GM21381 (cell line): Measurements from ENCODE around the gene ZNF789.
"Not testable (repeated sequence)": the region's sequence is repeated elsewhere in the genome, so short reads cannot be mapped to it uniquely, and the experiment has no call there.

Experiments used
- ATAC-seq: cut with Tn5 transposase; IDR thresholded peaks from one replicate; pipeline ENCODE4 v1.9.1; 2021; ENCODE audit warnings: mild to moderate bottlenecking, moderate library complexity; ENCODE audit not compliant: unreplicated experiment

Gene ZNF789

DNA sequence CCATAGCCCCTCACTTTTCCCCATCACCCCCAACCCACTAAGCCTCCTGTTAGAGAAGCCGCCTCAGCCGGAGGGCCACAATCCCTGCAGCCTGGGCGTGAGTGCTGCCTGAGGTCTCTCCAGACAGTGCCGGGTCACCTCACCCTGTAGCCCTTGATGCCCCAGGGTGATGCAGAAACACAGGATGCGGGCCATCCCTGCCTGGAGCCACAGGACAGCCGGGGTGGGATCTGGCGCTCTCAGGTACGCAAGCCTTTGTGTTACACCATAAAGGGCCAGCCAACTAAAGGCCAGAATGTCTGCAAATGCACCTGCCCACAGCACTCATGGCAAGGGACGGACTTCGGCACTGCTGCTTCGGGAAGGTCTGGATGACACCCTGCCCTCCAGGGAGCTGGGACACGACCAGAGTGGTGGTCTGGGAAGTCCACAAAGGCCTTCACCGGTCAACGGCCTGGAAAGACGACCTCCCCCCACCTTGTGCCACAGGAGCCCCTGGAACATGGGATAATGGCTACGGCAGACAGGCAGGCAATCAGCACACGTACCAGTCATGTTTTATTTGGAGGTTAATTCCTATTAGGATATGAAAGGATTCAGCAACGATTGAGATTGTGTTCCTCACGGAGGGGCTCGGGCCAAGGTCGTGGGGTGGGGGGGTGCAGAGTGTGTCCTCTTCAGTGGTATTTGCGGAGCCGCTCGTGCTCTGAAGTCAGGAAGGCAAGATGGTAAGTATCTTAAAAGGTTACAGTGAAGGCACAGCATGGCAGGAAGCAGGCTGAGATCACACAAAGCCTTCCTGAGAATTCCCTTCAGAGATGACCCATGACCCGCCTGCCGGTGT is 14.8 kb upstream of the ZNF789 start:
- no peak for ATAC-seq

DNA sequence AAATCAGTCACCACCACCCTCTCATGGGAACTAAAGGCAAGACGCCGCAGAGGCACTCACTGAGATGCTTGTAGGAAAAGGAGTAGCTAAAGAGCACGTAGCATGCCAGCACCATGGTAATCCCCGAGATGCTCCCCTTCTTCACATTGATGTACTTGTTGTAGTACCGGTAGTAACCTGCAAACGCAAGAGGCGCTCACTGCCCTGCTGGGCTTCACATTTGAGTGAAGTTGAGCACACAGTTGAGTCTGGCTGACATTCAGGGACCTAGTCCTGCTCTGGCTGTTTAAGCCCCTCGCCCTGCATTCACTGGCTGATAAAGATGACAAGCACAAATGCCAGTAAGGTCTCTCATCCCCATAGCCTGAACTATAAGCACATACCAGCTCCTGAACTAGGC is 13.6 kb upstream of the ZNF789 start:
- ATAC-seq: no peak

DNA sequence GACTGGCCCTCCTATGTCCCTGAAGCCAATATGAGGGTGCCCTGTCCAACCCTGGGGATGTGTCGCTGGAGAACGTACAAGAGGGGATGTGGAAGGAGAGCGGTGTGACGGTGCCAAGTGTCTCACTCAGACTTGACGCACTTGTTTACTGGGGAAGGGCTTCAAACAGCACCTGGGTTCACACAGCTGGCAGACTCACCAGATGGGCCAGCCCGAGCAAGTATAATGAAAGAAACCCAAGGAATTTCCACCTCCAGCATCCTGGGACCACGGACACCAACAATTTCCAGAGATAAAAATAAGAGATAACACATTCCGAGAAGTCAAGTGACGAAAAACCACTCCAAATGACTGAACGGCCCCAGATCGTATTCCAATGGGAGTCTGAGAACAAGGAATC is 12.0 kb upstream of the ZNF789 start:
- no peak for ATAC-seq

DNA sequence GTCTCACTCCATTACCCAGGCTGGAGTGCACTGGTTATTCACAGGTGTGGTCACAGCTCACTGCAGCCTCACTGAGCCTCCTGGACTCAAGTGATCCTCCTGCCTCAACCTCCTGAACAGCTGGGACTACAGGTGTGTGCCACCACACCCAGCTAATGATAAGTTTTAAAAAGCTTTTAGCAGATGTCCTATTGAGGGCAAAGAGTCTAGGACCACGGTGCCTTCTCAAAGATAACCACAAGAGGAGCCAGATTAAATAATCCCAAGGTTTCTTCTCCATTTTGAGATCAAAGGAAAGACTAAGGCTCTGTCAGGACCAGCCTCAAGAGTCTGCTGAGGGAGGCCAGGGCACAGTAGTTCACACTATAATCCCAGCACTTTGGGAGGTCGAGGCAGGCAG is 11.5 kb upstream of the ZNF789 start:
- no peak for ATAC-seq

DNA sequence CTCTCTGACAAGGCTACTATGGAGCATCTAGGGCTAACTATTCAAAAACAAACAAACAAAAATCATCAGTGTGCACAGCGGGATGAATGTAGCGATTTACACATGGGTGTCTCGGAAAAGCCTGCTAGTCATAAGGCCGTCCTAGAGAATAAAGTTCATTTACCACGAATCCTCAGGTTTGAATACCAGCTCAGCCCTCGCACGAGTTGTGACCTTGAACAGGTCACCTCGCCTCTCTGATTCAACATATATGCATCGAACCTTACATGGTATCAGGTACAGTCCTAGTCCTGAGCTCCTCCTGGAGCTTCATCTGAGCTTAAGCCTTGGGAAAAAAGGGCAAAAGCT is 7.3 kb upstream of the ZNF789 start:
- no peak for ATAC-seq

DNA sequence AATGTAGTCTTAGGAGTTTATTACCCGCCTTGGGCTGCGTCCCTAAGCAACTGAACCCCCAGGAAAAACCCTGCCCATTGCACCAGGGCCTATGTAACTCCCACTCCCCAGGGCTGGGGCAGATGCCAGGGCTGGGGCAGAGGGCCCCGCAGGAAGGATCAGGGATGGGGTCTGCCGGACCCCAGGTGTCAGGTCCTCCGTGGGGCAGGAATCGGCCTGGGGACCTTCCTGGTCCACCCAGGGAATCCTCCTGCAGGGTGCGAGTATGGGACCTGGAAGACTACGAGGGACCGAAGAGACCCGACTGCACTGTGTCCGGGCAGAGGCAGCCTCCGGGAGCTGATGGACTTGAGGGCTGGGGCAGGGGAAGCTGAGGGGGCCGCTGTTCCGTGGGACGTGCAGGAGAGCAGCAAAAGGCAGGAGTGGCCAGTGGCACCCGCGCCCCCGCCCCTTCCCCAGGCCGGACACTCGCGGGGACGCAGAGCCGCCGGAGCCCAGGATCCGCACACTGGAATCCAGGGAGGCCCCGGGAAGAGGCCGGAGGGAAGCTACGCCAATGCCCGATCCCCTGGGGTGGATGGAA is 4.3 kb upstream of the ZNF789 start:
- no peak for ATAC-seq

DNA sequence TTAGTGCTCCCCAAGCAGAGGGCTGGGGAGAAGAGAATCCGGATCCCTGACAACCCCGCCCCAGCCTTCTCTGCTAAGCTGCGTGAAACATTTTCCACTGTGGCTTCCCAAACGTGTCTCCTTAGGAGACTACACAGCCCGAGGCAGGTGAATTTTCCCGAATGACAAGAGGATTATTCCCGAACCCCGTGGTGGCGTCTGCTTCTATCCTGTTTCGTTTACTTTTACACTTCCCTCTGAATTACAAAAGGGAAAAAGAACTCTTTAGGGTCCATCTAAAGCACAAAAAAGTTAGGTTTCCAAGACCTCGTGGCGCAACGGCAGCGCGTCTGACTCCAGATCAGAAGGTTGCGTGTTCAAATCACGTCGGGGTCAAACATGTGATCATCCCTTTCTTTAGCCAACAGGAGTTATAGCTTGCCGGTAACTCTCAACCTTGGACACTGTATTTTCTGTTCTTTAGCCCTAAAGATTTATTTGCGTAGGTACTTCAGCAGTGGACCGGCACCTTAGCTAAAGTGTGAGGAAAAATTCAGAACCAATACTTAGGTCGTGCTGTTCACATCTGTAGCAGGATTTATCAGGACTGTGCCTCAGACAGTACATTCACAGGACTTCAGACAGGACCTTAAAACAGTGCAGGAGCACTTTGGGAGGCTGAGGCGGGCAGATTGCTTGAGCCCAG is 3.2 kb upstream of the ZNF789 start:
- ATAC-seq: no peak

DNA sequence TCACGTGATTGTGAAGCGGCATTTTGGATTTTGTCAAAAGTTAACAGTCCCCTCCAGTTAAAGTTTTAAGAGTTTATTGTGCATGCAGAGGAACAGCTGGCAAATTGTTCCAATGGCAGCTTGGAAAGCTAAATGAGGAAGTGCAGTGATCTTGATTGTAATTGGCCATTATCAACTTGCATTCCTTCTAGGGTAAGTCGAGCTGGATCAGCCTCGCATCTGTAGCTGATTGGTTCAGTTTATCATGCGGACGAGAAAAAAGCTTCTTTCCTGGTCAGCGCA is 566 bp downstream of the ZNF789 start:
- ATAC-seq: peak; percentile 4

DNA sequence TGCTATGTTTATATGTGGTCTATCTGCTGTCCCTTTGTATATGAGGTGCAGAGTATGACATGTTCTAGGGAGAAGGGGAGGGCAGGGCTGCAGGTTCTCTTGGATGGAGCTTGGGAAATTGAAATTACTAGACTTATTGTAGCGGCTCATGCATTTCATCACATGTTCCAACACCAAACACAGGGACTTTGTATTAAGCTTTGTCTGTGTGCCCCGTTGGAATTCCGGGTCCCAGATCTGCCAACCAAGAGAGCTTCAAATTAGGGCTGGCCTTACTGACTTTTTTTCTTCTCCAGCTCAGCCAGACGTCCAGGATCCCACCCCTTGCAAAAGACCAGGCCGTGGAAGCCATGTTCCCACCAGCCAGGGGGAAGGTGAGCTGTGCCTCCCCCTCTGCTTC is 3.4 kb downstream of the ZNF789 start:
- no peak for ATAC-seq

DNA sequence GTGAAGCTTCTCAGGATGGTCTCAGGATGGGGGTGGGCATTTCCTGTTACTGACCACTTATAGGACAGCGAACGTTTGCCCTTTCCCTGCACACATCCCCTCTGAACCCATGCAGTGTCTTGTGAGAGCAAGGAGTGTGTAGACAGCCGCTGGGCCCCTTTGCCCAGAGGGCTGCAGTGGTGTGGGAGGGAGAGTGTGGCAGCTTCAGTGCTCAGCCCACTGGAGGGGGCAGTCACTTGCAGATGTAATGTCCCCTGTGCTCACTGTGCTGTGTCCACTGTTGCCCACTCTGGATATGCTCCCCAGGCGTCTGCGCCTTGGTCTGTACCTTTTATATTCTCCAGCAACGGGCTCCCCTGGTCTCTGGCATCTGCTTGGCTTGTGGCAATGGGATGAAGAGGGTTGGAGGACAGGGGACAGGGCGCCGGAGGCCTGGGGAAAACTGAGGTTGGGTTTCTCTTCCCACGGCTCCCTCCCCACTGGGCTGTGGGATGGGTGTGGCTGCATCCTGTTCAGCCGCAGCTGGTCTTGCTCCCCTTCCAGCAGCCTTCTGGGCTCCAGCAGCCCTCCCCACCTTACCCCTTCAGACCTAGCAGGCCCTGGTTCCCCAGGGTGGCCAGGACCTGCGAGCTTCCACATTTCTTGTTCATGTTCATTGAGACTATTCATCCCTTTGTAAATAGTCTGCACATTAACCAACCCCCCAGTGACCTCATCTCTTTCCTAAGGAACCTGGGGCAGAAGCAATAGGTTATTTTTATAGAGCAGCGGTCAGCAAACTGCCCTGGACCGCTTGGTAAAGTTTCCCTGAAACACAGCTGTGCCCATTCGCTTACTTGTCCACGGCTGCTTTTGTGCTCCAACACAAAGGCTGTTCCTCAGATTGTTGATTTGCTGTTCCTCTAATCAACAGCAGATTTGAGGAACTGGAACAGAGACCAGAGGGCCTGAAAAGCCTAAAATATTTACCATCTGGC is 6.1 kb downstream of the ZNF789 start:
- ATAC-seq: no peak

DNA sequence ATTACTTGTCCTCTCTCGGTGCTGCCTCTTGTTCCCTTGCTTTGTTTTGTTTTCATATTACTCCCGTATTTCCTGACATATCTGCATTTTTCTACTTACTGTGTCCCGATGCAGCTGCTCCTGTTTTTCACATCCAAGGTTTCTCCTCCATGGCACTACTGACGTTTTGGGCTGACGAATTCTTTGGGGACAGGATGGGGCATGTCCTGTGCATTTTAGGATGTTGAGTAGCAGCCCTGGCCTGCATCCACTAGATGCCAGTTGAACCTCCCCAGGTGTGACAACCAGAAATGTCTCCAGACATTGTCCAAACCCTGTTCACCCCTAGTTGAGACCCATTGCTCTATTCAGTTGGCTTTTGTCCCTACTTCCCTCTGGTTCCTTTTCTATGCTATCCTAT is 12.4 kb downstream of the ZNF789 start:
- ATAC-seq: no peak

DNA sequence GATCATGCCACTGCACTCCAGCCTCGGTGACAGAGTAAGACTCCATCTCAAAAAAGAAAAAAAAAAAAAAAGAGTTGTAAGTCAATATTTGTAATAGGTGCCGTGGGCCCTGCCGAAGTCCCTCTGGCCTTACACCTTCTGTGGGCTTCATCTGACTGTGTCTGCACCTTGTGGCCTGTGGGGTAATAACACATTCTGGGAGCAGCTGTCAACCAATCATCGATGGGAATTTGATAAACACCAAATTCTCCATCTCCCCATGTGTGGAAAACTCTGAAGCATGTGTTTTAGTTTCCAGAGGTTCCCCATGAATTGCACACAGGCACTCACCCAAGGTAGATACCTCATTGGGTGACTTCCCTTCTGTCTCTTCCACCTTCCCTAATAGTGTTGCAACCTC is 16.5 kb downstream of the ZNF789 start:
- ATAC-seq: no peak

DNA sequence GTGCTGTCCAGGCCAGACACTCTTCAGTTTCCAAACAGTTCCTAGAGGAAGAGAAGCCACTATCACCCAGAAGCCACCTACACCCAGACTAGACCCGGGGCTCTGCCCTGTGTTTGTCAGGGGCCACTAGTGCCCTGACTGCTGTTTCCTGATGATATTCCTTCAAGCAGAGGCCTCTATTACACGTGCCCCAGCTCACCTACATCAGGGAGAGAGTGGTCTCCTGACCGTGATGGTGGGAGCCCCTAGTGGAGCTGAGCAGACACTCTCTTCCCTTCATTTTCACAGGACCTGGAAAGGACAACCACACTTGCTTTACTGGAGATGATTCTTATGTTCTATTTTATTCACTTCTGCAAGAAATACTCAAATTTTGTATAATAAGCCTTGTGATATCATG is 18.2 kb downstream of the ZNF789 start:
- ATAC-seq: no peak

DNA sequence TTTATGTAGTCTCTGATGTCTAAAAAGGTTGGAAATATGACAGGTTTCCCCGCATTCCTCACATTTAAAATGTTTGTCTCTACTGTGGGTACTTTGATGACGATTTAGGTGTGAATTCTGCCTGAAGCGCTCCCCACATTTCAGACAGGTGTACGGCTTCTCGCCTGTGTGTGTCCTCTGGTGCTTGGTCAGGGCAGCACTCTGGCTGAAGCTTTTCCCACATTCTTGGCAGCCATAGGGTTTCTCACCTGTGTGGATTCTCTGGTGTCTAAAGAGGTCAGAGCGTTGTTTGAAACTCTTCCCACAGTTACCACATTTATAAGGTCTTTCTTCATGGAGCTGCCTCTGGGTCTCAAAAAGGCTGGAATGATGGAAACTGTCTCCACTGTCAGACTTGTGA is 21.1 kb downstream of the ZNF789 start:
- ATAC-seq: no peak

DNA sequence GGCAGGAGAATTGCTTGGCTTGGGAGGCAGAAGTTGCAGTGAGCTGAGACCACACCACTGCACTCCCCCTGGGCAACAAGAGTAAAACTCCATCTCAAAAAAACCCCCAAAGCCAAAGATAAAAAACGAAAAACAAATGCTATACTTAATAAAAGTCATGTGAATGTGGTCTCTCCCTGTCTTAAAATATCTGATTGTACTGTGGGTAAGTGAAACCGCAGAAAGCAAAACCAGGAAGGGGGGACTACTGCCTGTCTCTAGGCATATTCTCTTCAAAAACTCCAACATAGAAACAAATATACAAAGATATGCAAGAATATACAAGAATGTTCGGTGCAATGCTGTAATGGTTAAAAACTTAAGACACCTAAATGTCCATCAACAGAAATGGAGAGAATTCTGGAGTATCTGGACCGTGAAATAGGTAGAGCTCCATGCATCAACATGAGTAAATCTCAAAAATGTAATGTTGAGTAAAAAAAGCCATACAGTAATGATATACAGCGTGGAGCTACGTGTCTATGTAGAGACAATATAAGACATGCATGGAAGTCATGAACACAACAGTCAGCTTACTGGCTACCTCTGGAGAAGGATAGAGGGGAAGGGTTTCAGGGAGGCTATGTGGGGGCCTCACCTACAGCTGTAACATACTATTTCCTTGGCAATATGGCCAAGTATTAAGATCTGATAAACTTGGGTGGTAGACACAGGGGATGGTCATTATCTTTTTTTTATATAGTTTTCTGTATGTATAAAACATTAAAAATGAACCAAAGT is 25.3 kb downstream of the ZNF789 start:
- no peak for ATAC-seq

DNA sequence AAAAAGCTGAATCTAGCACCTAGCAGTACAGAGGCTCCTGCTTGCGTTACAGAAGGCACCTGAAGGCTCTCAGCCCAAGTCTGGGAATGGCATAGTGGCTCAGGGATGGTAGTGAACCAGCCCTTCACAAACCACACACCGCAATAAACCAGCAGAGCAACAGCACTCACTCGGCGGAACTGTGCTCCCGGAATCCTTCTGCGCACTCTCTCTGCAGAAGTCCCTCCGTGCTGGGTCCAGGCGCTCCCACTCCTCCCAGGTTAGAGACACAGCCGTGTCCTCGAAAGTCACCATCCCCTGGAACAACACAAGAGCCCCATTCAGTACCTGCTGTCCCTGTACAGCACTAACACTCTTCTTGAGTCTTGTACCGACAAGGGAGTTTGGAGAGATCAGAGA is 25.9 kb downstream of the ZNF789 start:
- ATAC-seq: no peak

DNA sequence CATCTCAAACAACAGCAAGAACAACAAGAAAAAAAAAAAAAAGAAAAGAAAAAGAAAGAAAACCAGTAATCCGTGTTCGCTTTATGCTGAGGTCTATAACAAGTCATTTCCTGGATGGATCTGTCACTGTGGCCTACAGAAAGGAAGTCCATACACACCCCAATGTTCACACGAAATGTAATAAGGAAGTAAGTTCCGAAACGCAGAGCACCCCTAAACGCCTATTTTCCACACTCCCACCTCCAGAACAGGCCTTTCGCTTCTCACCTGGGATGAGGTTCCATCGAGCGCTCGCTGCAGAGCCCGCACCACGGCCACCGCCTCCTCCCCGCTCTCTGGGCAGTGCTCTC is 26.7 kb downstream of the ZNF789 start:
- peak; percentile 7 for ATAC-seq

DNA sequence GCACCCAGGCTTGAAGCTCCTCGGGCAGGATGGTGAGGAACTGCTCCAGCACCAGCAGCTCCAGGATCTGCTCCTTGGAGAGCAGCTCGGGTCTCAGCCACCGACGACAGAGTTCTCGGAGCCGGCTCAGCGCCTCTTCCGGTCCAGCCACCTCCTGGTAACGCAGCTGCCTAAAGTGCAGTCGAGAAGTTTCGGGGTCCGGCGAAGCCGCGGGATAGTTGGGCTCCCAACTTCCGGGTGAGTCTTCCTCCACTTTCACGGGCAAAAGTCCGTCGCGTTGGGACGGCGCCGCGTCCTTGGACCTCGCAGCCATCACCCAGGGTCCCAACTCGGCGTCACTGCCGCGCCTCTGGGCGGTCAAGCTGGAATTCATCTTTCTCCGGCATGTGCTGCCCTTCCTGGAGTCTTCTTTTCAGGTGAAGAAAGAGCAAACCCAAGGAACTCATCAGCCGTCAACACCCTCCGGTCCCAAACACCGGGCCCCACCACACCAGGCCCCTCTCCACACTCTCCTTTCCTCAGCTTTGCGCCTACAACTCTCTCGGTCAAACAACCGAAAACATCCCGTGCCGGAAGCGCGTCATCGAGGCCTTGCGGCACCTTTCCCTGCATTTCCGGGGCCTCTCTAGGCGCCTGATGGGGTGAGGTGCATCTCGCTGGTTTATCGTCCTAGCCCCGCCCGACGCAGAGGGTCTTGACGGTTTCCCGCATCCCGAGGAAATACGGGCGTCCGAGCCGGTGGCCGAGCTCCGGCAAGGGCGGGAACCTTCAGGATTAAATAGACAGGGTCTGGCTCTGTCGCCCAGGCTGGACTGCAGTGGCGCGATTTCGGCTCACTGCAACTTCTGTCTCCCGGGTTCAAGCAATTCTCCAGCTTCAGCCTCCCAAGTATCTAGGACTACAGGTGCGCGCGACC is 27.3 kb downstream of the ZNF789 start, which contains the start of gene ZNF394:
ZNF394 (minus strand) TSS at position 561 of the 916 bp plus-strand sequence; CDS start at position 373, 188 bp downstream.
- peak; percentile 39 for ATAC-seq

DNA sequence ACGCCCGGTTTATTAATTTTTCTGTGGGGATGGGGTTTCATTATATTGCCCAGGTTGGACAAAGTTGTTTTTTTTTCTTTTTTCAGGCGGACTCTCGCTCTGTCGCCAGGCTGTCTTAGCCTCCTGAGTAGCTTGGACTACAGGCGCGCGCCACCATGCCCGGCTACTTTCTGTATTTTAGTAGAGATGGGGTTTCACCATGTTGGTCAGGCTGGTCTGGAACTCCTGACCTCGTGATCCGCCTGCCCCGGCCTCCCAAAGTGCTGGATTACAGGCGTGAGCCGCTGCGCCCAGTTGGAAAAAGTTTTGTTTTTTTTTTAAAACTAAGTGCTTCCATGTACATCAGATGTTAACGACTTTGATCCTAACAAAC is 27.9 kb downstream of the ZNF789 start:
- no peak for ATAC-seq

DNA sequence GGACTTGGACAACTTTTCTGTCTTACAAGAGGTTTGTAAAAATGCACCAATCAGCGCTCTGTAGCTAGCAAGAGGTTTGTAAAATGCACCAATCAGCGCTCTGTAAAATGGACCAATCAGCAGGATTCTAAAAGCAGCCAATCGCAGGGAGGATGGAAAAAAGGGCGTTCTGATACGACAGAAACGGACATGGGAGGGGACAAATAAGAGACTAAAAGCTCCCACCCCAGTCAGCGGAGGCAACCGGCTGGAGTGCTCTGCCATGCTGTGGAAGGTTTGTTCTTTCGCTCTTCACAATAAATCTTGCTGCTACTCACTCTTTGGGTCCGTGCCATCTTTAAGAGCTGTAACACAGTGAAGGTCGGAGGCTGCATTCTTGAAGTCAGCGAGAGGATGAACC is 28.5 kb downstream of the ZNF789 start:
- not testable (repeated sequence) for ATAC-seq
